SH-SY5Y (cell line): ENCODE results near the gene HIC2.

ENCODE experiments used
- GATA2 ChIP-seq: IDR thresholded peaks from 2 replicates; pipeline ENCODE4 v1.6.1; 2011; ENCODE audit warnings: mild to moderate bottlenecking, low read depth, low read length
- GATA3 ChIP-seq: IDR thresholded peaks from 2 replicates; pipeline ENCODE4 v1.6.1; 2011; ENCODE audit warnings: low read depth, mild to moderate bottlenecking, low read length, moderate library complexity

DNA sequence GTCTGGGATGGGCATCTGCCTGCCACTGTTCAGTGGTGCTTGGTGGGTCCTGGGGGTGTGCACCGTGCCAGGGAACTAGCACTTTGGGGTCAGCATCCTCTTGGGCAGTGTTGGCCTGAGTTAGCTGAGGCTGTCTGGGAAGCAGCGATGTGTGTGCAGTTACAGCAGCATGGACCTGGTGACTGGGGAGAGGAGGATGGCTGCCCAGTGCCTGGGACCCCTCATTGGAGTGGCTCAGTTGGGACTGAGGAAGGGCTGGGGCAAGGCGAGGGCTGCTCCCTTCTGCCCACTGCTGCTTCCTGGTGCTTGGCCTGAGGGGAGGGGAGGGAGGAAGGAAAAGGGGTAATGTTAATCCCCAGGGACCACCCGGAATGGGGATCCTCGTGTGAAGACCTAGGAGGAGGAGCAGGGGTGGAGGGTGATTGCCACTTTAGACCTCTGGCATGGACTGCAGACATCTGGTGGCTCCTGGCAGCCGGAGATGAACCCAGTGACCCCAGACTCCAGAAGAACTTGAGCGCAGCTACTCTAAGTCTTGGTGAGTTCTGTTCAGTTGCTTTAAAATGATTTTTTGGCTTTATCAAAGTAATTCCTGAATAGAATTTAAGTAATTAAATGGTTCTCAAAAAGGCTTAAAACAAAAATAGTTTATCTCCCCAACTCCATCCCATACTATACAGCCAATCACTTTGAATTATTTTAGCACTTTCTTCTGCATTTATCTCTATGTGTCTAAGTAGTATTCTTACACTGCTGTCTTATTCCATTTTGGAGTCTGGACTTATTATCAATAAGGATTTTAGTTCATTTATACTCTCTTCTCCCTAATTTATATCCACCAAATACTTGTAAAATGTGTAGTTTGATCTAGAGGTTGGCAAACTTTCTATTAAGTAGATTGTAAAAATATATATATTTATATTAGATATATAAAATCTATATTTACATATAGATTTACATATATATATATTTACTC lies 34.7 kb downstream of the HIC2 start:
- TF ChIP-seq GATA2 (no peak), GATA3 (no peak)
